NCI-H2171 treated with DMSO at 0.1 percent for 48 hours (cell line): ENCODE data around the gene CAPN8.

Source experiments
- DNase-seq: peaks from one replicate; lab custom pipeline; 2025; lab: John Stamatoyannopoulos, UW

CAPN8 gene

DNA sequence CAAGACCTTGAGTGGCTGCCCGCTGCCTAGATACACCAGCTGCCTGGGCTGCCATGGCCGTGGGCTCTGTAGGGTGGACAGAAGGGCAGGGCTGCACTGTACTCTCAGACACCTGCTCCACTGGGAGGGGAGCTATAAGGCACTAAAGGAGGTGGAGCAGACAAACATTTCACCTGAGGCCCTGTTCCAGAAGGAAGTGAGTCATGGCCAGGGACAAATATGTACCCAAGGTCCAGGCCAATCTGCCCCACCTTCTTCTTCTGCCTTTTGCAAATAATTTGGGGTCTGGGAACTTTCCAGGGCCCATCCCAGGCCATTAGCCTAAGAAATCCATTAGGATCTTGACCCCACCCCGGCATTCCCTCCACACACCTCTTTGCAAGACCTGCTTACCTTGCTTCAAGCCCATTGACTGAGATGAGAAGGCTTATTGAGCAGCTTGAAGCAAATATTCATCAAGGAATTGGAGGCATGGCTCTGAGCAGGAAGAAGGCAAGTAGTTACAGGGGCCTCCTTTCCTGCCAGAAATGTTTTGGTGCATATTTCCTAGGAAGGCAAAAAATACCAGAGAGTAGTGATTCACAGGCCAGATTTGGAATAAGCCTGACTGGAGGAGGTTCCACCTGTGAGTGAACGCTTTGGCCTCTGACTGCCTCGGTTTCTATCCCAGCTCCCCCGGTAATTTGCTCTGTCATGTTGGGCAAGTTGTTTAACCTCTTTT, at the start of gene CAPN8:
Gene CAPN8, minus strand, starts transcription at position 110 of the 721 bp plus-strand sequence. Its CDS starts 55 bp downstream, at position 55.
- no peak for DNase-seq

DNA sequence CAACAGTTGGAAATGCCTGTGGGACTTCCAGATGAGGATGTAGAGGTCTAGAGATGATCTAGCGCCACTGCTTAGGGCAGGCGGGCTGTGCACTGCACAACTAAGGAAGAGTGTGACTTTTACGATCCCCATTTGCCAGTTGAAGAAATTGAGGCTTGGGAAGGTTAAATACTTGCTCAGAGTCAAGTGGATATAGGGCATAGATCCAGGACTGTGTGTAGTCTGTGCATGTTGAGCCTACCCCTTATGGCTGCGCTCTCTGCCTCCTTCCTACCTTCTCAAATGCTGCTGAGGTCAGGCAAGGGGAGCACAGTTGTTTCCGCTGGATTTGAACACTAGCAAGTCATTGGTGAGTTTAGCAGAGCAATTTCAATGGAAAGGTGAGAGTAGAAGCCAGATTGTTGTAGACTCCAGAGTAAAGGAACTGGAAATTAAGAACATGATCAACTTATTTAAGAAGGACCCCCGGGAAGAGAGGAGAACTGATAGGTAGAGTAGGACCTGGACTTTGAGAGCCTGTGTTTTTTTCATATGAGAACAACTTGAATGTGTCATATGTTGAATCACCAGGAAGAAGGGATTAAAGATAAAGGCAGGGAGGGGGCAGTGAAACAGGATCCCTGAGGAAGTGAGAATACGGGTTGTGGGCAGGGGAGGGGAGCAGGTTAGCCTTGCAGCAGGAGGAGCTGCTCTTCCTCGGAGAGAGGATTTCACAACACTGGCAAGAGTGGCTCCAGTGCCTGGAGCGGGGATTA, 49.5 kb upstream of the CAPN8 start:
- peak; percentile 9 for DNase-seq

DNA sequence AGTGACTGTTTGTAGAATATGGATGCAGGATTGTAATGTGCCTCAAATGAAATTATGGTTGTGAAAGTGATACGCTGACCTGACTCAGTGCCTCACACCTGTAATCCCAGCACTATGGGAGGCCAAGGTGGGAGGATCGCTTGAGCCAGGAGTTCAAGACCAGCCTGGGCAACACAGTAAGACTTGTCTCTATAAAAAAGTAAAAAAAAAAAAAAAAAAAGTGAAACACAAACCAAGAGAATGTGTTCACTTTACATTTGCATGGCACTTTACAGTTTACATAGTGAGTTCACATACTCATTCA, 48.9 kb upstream of the CAPN8 start:
- no peak for DNase-seq

DNA sequence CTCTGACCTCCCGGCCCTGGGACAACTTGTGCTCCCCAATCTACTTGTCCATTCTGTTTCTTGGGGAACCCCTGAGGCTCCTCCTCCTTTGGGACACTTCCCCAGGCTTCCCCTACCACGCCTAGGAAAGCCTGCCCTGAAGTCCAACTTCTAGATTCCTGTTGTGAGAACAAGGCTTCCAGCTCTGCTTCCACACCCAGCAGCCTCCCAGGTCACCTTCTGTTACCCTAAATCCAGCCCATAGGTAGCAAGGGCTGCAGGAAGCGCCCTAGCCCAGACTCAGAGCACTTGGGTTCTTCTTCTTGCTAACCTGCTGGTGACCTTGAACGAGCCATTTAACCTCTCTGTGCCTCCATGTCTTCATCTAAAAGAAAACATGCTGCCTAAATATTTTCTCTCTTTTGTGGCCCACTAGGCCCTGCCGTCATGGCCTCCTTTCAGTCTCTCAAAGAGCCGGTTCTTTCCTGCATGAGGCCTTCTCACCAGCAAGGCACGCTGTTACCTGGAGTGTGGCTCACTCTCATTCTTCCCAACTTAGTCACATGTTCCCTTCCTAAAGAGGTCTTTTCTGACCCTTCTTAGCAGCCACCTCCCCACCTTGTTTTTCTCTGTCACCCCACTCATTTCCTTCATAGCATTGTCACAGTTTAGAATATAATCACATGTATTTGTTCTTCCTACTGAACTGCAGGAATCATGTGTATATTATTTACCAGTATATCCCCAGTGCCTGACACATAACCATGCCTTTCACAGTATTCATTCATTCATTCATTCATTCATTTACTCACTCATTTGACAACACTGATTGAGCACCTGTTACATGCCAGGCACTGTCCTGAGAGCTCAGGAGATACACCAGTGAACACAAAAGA, 48.3 kb upstream of the CAPN8 start:
- no peak for DNase-seq

DNA sequence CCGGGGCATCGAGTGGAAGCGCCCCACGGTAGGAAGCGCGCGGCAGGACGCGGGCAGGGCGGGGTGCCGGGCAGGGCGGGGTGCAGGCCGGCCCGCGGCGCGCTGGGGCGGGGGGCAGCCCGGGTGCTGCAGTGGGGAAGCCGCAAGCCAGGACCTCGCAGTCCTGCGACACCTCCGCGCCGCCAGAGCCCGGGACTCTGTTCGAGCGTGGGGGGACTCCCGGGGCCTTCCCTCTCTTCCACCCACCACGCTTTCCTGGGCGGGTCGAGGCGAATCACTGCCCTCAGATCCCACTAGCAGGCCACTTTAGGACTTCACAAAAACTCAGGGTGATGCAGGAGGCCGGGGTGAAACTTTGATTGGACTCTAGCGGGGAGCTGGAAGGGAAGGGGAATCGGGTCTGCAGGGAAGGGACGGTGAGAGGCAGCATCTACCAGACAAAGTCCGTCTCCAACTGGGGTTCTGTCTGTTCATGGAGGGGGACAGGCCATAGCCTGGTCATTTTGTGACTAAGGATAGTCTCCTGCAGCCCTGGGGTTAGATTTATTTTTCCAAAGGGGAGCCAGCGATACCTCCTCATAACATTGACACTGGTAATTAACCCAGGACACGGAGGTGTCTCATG, 47.5 kb upstream of the CAPN8 start:
- DNase-seq: no peak

DNA sequence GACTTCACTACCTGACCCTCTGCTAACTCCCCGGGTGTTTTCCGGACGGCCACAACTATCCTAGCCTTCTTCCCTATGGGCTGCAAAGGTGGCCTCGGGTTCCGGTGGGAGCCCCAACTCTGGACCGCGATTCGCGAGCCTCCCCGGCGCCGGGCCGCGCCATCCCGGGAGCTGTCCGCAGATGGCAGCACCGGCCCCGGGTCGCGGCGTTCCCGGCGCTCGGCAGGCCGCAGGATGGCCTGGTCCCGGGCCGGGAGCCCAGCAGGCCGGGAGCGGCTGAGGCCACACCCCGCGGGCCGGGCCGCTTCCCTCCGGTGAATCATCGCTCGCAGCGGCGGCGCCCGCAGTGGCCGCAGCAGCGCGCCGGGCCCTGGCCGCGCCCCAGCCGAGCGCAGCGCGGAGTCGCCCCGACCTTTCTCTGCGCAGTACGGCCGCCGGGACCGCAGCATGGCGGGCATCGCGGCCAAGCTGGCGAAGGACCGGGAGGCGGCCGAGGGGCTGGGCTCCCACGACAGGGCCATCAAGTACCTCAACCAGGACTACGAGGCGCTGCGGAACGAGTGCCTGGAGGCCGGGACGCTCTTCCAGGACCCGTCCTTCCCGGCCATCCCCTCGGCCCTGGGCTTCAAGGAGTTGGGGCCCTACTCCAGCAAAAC, 46.8 kb upstream of the CAPN8 start, which contains the start of gene CAPN2:
Gene CAPN2, plus strand, starts transcription at position 346 of the 656 bp plus-strand sequence. Its CDS starts 102 bp downstream, at position 448.
- peak; percentile 49 for DNase-seq

DNA sequence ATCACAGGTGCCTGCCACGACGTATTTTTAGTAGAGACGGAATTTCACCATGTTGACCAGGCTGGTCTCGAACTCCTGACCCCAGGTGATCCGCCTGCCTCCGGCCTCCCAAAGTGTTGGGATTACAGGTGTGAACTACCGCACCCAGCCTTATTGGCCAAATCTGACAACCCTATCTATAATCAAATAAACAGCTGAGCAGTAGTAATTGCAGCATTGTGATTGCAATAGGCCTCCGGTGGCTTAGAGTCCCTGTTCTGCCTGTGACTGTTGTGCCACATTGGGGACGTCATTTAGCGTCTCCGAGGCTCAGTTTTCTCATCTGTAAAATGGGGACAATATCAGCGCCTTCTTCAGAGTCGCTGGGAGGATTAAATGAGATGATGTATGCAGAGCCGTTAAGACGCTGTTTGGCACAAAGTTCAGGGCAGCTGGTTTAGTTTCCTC, 46.3 kb upstream of the CAPN8 start:
- DNase-seq: no peak

DNA sequence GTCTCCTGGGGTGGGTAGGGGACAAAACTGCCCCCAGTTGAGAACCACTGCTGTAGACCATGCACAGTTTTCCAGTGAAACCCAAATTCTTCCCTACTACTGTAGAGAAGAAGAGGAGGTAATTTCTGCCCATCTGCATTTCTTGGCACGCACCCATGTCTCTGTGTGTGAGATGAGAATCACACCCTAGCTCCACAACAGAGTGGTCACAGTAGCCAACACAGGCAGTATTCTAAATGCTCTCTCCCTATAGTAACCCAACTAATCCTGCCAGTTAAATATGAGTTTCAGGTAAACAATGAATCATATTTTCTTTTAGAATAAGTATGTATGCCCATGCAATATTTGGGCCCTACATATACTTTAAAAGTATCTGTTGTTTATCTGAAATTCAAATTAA, 45.7 kb upstream of the CAPN8 start:
- peak; percentile 37 for DNase-seq

DNA sequence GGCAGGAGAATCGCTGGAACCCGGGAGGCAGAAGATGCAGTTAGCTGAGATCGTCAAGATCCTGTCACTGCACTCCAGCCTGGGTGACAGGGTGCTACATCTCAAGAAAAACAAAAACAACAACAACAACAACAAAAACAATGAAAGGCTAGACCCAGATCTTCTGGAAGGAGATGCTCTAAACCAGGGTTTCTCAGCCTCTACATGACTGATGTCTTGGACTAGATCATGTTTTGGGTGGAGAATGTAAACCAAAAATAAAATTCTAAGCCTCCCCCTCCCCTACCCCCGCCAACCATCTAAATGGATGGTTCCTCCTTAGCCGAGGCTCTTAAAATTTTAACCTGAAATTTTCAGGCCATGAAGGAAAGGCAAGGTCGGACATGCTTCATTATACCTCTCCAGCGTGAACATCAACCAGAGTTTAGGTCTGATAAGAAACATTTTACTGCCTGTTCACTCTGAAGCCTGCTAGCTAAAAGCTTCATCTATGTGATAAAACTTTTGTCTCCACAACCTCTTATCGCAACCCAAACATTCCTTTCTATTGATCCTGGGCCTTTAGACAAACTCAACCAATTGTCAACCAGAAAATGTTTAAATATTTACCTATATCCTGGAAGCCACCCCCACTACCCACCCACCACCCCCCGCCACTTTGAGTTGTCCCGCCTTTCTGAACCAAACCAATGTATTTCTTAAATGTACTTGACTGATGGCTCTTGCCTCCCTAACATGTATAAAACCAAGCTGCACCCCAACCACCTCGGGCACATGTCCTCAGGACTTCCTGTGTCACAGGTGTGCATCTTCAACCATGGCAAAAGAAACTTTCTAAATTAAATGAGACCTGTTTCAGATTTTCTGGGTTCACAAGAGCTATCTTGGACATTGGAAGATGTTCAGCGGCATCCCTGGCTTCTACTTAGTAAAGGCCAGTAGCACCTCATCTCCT, 45.0 kb upstream of the CAPN8 start:
- no peak for DNase-seq

DNA sequence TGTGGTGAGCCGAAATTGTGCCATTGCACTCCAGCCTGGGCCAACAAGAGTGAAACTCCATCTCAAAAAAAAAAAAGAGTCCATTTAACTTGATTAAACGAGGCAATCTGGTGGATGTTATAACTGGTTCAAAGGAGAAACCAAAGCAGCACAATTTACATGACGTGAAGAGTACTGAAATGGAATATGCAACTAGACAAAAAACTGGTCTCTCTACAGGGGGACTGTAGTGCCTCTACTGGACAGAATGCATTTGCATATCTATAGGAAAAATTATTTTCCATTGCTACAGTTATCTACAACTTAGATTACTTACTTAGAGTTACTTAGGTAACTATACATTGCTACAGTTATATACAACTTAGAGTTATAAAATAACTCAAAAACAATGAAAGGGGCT, 44.1 kb upstream of the CAPN8 start:
- peak; percentile 31 for DNase-seq

DNA sequence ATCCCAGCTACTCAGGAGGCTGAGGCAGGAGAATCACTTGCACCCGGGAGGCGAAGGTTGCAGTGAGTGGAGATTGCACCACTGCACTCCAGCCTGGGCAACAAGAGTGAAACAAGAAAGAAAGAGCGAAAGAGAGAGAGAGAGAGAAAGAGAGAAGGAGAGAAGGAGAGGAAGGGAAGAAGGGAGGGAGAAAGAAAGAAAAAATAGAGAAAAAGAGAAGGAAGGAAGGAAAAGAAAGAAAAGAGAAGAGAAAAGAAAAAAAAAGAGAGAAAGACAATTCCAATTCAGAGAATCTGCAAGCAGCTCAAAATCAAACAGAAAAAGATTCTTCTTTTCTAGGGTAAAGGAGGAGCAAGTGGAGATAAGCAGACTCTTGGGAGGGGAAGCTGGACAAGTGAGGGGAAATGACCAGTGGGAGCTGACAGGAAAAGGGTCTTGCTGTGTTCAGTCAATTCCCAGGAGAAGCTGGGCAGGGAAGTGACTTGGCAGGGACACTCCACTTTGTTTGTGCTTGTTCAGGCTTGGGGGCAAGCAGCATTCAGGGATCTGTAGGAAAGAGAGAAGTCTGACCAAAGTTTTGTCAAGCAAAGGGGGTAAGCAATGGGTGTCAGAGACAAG, 43.3 kb upstream of the CAPN8 start:
- DNase-seq: no peak

DNA sequence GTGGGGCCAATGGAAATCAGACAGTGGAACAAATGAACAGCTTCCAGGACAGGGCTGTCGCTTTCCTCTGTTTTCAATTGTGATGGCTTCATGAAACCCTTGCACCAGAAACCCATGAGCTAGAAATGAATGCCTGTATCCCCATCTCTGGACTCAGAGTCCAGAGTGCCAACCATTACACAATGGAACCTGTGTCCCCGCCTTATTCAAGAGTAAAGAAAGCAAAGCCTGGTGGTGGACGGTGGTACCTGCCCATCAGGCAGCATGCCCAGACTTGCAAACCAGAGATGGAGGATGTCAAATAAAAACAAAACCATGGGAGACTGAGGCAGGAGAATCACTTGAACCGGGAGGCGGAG, 42.5 kb upstream of the CAPN8 start:
- no peak for DNase-seq

DNA sequence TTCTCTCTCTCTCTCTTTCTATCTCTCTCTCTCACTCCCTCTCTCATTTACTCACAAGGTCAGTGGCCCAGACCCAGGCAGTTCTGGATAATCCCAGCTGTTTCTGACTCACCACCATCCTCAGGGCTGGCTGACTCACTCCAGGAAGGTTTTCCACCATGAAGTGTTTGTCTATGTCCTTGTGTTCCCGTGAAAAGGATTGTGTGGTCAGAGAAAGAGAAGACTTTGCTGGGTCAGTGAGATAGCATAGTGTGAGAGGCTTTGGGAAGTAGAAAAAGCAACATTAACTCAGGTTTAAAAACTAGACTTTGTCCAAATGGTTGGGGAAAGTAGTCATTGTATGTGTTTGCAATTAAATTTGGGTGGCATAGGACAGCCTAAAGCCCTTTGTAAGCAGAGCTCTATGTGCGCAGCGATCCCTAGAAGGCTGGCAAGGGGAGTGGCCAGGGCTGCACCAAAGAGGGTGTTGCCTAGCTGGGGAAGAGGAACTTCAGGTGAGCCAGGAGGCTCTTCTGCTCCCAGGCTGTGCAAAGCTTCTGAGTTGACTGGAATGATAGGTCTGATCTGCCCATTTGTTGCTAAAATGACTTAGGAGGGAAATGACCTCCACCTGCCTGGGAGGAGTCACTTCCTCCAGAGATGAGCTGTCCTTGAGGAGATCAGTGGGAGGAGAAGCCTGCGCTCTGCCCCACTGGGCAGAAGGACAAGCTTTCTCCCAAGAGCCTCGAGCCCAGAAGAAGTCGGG, 41.9 kb upstream of the CAPN8 start:
- no peak for DNase-seq

DNA sequence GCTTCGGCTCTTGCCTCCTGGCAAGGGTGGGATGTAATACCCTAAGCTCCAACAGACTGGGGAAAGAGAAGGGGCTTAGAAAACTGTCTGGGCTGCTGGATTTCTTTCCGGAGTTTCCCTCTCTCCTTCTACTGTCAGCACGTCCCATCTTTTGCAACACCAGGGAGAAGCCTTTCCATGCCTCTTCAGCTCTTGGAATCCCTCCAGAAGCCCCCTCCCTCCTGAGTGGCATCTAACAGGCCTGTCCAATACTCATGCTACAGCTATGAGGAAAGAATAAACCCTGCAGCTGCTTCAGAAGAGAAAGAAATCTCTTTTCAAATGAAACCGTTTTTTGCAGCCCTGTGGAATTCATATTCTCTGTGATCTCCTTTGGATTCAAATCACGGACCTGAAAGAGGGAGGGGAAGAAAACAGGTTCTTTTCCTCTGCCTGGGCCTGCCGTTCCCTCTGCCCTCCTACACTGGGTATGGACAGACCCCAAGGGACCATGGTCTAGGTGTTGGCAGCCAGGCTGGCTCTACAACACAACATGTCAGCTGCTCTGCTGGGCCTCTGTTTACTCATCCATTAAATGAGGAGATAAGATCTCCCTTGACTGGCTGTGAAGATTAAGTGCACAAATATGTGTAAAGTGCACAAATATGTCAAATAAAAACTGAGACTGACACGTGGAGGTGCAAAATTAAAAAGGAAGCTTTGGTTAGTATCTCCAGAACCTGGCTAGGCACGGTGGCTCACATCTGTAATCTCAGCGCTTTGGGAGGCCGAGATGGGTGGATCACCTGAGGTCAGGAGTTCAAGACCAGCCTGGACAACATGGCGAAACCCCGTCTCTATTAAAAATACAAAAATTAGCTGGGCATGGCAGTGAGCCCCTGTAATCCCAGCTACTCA, 40.8 kb upstream of the CAPN8 start:
- DNase-seq: peak; percentile 91

DNA sequence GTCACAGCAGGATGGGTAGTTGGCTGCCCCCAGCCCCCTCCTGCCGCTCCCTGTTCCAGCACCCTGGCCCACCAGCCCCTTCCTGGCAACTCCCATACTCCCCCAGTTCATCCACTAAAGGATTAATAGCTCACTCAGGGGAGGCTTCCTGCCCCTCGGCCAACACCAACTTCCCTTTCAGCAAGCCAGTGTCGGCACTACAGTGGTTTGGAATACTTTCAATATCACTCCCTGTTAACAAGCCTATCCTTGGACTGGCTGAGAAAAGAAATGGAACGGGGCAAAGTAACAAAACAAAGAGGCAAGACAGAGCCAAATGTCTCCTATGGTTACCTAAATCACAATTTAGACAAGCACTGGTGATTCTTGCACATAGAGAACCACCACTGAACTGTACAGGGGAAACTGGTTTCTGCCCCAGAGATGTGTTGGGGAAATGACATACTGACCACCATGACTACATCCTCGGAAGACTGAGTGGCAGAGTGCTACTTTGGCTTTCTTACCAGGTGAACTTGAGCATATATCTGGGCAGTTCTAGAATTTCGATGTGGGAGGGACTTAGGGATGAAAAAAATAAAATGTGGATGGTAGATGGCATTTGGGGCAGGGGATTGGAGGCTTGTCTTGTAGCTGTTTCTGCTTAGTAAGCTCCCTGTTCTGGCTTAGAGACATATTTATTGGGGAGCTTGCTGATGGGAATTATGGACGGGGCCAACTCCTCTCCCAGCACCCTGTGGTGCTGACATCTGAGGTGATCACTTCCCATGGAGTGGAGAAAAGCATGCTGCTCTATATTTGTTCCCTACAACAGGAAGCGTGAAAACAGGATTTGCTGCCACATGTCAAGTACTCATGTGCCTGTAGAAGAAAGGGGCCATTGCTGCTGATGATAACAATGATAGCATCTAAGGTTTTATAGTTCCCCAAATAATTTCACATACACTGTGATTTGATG, 39.7 kb upstream of the CAPN8 start:
- DNase-seq: peak; percentile 63

DNA sequence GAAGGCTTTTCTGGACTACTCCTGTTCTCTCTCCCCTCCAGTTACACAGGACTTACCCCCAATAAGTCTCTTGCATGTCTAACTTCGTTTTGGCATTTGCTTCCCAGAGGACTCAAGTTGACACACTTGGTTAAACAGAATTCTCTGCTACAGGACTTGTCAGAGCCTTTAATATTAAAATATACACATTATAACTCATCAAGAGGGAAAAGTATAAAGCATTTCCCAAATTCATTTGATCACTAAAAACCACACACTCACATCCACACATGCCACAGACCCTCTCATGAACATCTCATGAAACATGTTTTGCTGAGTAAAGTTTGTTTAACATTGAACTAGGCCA, 38.1 kb upstream of the CAPN8 start:
- DNase-seq: no peak
